HEK293T (cell line): ENCODE measurements around the gene KDM2A.

Source experiments
- CTCF ChIA-PET: fragments of 350-600 bp; formaldehyde crosslinking; extraction: SDS; loops from one replicate; lab custom pipeline; 2021; ENCODE audit warnings: antibody characterized with exemption, inconsistent platforms; lab: Yijun Ruan, JAX
- POLR2A ChIA-PET: fragments of 350-600 bp; formaldehyde crosslinking; extraction: SDS; loops from one replicate; lab custom pipeline; 2020; ENCODE audit warnings: antibody characterized with exemption, inconsistent platforms; lab: Yijun Ruan, JAX
- DNase-seq: peaks from one replicate; pipeline ENCODE4 v3.0.0; 2012; ENCODE audit warnings: mixed read lengths; ENCODE audit errors: extremely low spot score
- ARNT ChIP-seq: fragments of 450-650 bp; IDR thresholded peaks from 2 replicates; pipeline ENCODE4 v1.6.1; 2017; ENCODE audit warnings: mild to moderate bottlenecking
- BHLHE40 ChIP-seq: fragments of 450-650 bp; IDR thresholded peaks from 2 replicates; pipeline ENCODE4 v1.6.1; 2016; ENCODE audit warnings: mild to moderate bottlenecking, moderate library complexity, borderline replicate concordance
- CTBP1 ChIP-seq: fragments of 450-650 bp; IDR thresholded peaks from 2 replicates; pipeline ENCODE4 v1.6.1; 2016; ENCODE audit warnings: borderline replicate concordance
- ELF4 ChIP-seq: fragments of 450-650 bp; IDR thresholded peaks from 2 replicates; pipeline ENCODE4 v1.6.1; 2017; ENCODE audit warnings: antibody characterized with exemption
- FOXA1 ChIP-seq: fragments of 450-650 bp; IDR thresholded peaks from 2 replicates; pipeline ENCODE4 v1.6.1; 2016; ENCODE audit warnings: mild to moderate bottlenecking
- FOXK2 ChIP-seq: fragments of 450-650 bp; IDR thresholded peaks from 2 replicates; pipeline ENCODE4 v1.6.1; 2016; ENCODE audit warnings: mild to moderate bottlenecking
- FOXM1 ChIP-seq: fragments of 450-650 bp; IDR thresholded peaks from 2 replicates; pipeline ENCODE4 v1.6.1; 2017; ENCODE audit warnings: mild to moderate bottlenecking, borderline replicate concordance
- HDGF ChIP-seq: fragments of 450-650 bp; IDR thresholded peaks from 2 replicates; pipeline ENCODE4 v1.6.1; 2017; ENCODE audit warnings: antibody characterized with exemption, borderline replicate concordance
- L3MBTL2 ChIP-seq: fragments of 450-650 bp; conservative IDR thresholded peaks from 2 replicates; pipeline ENCODE4 v1.6.1; 2016; ENCODE audit warnings: mild to moderate bottlenecking
- LEF1 ChIP-seq: fragments of 450-650 bp; IDR thresholded peaks from 2 replicates; pipeline ENCODE4 v1.6.1; 2017; ENCODE audit warnings: mild to moderate bottlenecking, borderline replicate concordance
- NFRKB ChIP-seq: fragments of 450-650 bp; IDR thresholded peaks from 2 replicates; pipeline ENCODE4 v1.6.1; 2016; ENCODE audit warnings: mild to moderate bottlenecking, moderate library complexity
- PKNOX1 ChIP-seq: fragments of 450-650 bp; IDR thresholded peaks from 2 replicates; pipeline ENCODE4 v1.6.1; 2016
- SP1 ChIP-seq: fragments of 450-650 bp; IDR thresholded peaks from 2 replicates; pipeline ENCODE4 v1.6.1; 2017
- SUZ12 ChIP-seq: fragments of 450-650 bp; IDR thresholded peaks from 2 replicates; pipeline ENCODE4 v1.6.1; 2016; ENCODE audit warnings: mild to moderate bottlenecking
- TARDBP ChIP-seq: fragments of 450-650 bp; IDR thresholded peaks from 2 replicates; pipeline ENCODE4 v1.6.1; 2016
- ZNF384 ChIP-seq: fragments of 450-650 bp; IDR thresholded peaks from 2 replicates; pipeline ENCODE4 v1.6.1; 2016

Gene KDM2A

GRCh38 chr11:67242548-67242947 lies 123.5 kb downstream of the KDM2A start:
- ChIA-PET POLR2A (no interaction called here), CTCF (no interaction called here)
- TF ChIP-seq NFRKB, result no peak
- no peak for TF ChIP-seq SUZ12
- no peak for TF ChIP-seq ARNT
- TF ChIP-seq FOXK2, result no peak
- TF ChIP-seq PKNOX1, result no peak
- TF ChIP-seq SP1, result no peak
- no peak for TF ChIP-seq TARDBP
- no peak for TF ChIP-seq L3MBTL2
- TF ChIP-seq FOXM1, result no peak
- DNase-seq, result no peak

GRCh38 chr11:67243051-67243450 lies 124.0 kb downstream of the KDM2A start:
- ChIA-PET POLR2A (no interaction called here), CTCF (no interaction called here)
- no peak for DNase-seq
- TF ChIP-seq NFRKB (no peak), ZNF384 (no peak), PKNOX1 (no peak), SUZ12 (no peak), HDGF (no peak), TARDBP (no peak), ARNT (no peak), FOXA1 (no peak), L3MBTL2 (no peak), LEF1 (no peak), SP1 (no peak), CTBP1 (no peak)

- CTCF ChIA-PET, result no interaction called here
- POLR2A ChIA-PET, result no interaction called here
- TF ChIP-seq TARDBP (no peak), LEF1 (no peak), L3MBTL2 (no peak), FOXM1 (no peak), PKNOX1 (no peak), NFRKB (no peak), SP1 (no peak), FOXK2 (no peak), ZNF384 (no peak), HDGF (no peak), CTBP1 (no peak), ARNT (no peak), FOXA1 (no peak), BHLHE40 (no peak), SUZ12 (no peak), ELF4 (no peak)
- no peak for DNase-seq
Observed at GRCh38 chr11:67245046-67245445, 126.0 kb downstream of the KDM2A start.

GRCh38 chr11:67247946-67248550 lies 129.0 kb downstream of the KDM2A start:
- ChIA-PET CTCF (no interaction called here), POLR2A (no interaction called here)
- DNase-seq, result no peak
- TF ChIP-seq ELF4 (no peak), ARNT (no peak), FOXM1 (no peak), HDGF (no peak), LEF1 (no peak), BHLHE40 (no peak), ZNF384 (no peak), PKNOX1 (no peak), L3MBTL2 (no peak)

- POLR2A ChIA-PET, result no interaction called here
- CTCF ChIA-PET, result no interaction called here
- TF ChIP-seq TARDBP (no peak), HDGF (no peak), NFRKB (no peak), SUZ12 (no peak), SP1 (no peak), BHLHE40 (no peak), FOXK2 (no peak), L3MBTL2 (no peak), ARNT (no peak), ZNF384 (no peak), FOXA1 (no peak), LEF1 (no peak), PKNOX1 (no peak), CTBP1 (no peak)
- no peak for DNase-seq
Observed at GRCh38 chr11:67248653-67249052, 129.6 kb downstream of the KDM2A start.
